Measurements from ENCODE around the gene COQ7. TPM values are rescaled to one million over a fixed set of nuclear protein-coding genes. Genes with fewer than 3 reads are reported as not detected.

COQ7 gene
- total RNA-seq, 3 donors from 2014 or later: 30.3 to 34.2 (median 34.1) TPM

GRCh38 chr16:19092653-19093410 is 25.4 kb downstream of the COQ7 start:
- DNase-seq (no peak), ATAC-seq (no peak)
- Histone ChIP-seq H3K4me1 (ENCODE audit: low read depth) (peaks cover 2% of the 10 kb centered on the region), H3K9me3 (no peaks in the 10 kb centered on the region), H3K4me3 (no peak overlapping the region), H3K36me3 (ENCODE audit: low read depth) (no peaks in the 10 kb centered on the region)
- intact Hi-C loops (cut with DNase I, micrococcal nuclease): no loop called here
- TF ChIP-seq CTCF (IDR thresholded peaks at IDR 0.05): no peak

- intact Hi-C loops (cut with DNase I, micrococcal nuclease): no loop called here
- DNase-seq: no peak
- Histone ChIP-seq H3K4me1 (ENCODE audit: low read depth) (peaks cover 2% of the 10 kb centered on the region), H3K4me3 (no peak overlapping the region), H3K36me3 (ENCODE audit: low read depth) (no peaks in the 10 kb centered on the region), H3K9me3 (no peaks in the 10 kb centered on the region)
- no peak for TF ChIP-seq CTCF (IDR thresholded peaks at IDR 0.05)
- ATAC-seq: no peak
Observed at GRCh38 chr16:19093631-19094541, 26.5 kb downstream of the COQ7 start.

- Histone ChIP-seq H3K4me3 (no peak overlapping the region), H3K9me3 (no peaks in the 10 kb centered on the region), H3K4me1 (ENCODE audit: low read depth) (peaks cover 2% of the 10 kb centered on the region), H3K36me3 (ENCODE audit: low read depth) (no peaks in the 10 kb centered on the region)
- intact Hi-C loops (cut with DNase I, micrococcal nuclease): no loop called here
- TF ChIP-seq CTCF (IDR thresholded peaks at IDR 0.05): no peak
- DNase-seq: peak in 1 of 3 donors; percentile 70
- ATAC-seq: peak; percentile 98
Observed at GRCh38 chr16:19094542-19095365, 27.3 kb downstream of the COQ7 start.

GRCh38 chr16:19095654-19096053 is 28.2 kb downstream of the COQ7 start:
- ATAC-seq (no peak), DNase-seq (no peak)
- intact Hi-C loops (cut with DNase I, micrococcal nuclease): no loop called here
- Histone ChIP-seq H3K36me3 (ENCODE audit: low read depth) (no peaks in the 10 kb centered on the region), H3K9me3 (no peaks in the 10 kb centered on the region), H3K4me1 (ENCODE audit: low read depth) (peaks cover 2% of the 10 kb centered on the region), H3K4me3 (no peak overlapping the region)
- no peak for TF ChIP-seq CTCF (IDR thresholded peaks at IDR 0.05)

GRCh38 chr16:19098173-19098572 is 30.8 kb downstream of the COQ7 start:
- DNase-seq (no peak), ATAC-seq (no peak)
- H3K36me3 ChIP-seq (ENCODE audit: low read depth): no peaks in the 10 kb centered on the region
- no peaks in the 10 kb centered on the region for H3K9me3 ChIP-seq
- peaks cover 2% of the 10 kb centered on the region for H3K4me1 ChIP-seq (ENCODE audit: low read depth)
- intact Hi-C loops (cut with DNase I, micrococcal nuclease): no loop called here
- TF ChIP-seq CTCF (IDR thresholded peaks at IDR 0.05): no peak
- H3K4me3 ChIP-seq: no peak overlapping the region
